Stomach (tissue), 4 donors: Measurements from ENCODE around the gene CFLAR.

Source experiments
- EP300 ChIP-seq: sonication (generic); formaldehyde crosslinking; IDR thresholded peaks from one replicate; pipeline ENCODE4 v1.6.1; 2017; ENCODE audit warnings: antibody characterized with exemption
- POLR2A ChIP-seq, 4 donors: fragments of 450-650 bp; IDR thresholded peaks; one replicate each; pipeline ENCODE4 v1.6.1; 2016; ENCODE audit warnings: antibody characterized with exemption in 4 of 4, control low read depth in 2 of 4, mild to moderate bottlenecking in 1 of 4, moderate library complexity in 1 of 4
- POLR2AphosphoS5 ChIP-seq, 3 donors: sonication (generic); formaldehyde crosslinking; IDR thresholded peaks; one replicate each; pipeline ENCODE4 v1.6.1; 2016; ENCODE audit warnings: antibody characterized with exemption in 3 of 3
- TF ChIP-seq, protein P1 (sequence below), 7 experiments: fragments of 450-650 bp in 4 of 7; fragments of 200-600 bp in 3 of 7; sonication (generic) in 3 of 7; IDR thresholded peaks; one replicate each; pipeline ENCODE4 v1.5.1; 2016 to 2019; ENCODE audit warnings: antibody characterized with exemption in 7 of 7, control low read depth in 2 of 7, mild to moderate bottlenecking in 1 of 7

DNA sequence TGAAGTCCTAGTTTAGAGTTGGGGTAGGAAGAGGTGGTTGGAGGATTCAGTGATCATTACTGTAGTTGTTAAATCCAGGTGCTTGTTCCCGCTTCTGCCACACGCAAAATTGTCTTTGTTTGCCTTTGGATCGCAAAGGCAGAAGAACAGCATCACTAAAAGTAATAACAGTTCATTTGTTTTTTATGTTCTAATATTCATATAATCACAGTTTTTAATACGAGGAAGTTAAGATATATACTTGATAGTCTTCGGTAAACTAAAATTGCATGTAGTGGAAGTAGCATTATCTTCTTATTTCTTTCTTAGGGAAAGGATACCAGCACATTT is 43.8 kb upstream of the CFLAR start:
- TF ChIP-seq, protein P1, sequence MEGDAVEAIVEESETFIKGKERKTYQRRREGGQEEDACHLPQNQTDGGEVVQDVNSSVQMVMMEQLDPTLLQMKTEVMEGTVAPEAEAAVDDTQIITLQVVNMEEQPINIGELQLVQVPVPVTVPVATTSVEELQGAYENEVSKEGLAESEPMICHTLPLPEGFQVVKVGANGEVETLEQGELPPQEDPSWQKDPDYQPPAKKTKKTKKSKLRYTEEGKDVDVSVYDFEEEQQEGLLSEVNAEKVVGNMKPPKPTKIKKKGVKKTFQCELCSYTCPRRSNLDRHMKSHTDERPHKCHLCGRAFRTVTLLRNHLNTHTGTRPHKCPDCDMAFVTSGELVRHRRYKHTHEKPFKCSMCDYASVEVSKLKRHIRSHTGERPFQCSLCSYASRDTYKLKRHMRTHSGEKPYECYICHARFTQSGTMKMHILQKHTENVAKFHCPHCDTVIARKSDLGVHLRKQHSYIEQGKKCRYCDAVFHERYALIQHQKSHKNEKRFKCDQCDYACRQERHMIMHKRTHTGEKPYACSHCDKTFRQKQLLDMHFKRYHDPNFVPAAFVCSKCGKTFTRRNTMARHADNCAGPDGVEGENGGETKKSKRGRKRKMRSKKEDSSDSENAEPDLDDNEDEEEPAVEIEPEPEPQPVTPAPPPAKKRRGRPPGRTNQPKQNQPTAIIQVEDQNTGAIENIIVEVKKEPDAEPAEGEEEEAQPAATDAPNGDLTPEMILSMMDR (IDR thresholded peaks at IDR 0.05) = no peak
- no peak for TF ChIP-seq EP300
- no peak for TF ChIP-seq POLR2AphosphoS5 (IDR thresholded peaks at IDR 0.05)
- peak in 1 of 4 donors; percentile 6 for TF ChIP-seq POLR2A (IDR thresholded peaks at IDR 0.05)
